ENCODE data around the gene CD83. TPM values are rescaled to one million over a fixed set of nuclear protein-coding genes. Genes with fewer than 3 reads are reported as not detected.

The CD83 gene
- total RNA-seq, 4 donors from 2014 or later, result 4.9 to 20.4 (median 12.4) TPM

GRCh38 chr6:14091339-14091978, 26.1 kb upstream of the CD83 start:
- no peak for TF ChIP-seq CTCF (IDR thresholded peaks at IDR 0.05)
- no peak for ATAC-seq (ENCODE audit: low FRiP score)
- DNase-seq (ENCODE audit: low spot score), result no peak

DNA sequence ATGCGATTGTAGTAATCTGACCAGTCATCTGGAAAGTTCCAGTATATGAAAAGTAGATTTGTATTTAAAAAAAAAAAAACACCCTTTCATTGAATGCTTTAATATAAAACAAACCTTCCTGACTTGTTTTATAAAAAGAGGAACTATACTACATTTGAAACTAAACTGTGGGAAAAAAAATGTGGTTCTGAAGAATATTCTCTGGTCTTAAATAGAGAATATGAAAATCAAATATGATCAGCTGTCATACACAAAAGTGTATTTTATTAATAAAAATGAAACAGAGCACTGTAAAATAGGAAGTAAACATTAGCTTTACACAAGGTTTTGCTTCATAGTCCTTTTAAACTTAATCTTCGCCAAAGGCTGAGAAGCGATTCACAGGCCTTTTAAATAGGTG, 25.3 kb upstream of the CD83 start:
- DNase-seq (ENCODE audit: low spot score) (no peak), ATAC-seq (ENCODE audit: low FRiP score) (no peak)
- TF ChIP-seq CTCF (IDR thresholded peaks at IDR 0.05), result no peak

DNA sequence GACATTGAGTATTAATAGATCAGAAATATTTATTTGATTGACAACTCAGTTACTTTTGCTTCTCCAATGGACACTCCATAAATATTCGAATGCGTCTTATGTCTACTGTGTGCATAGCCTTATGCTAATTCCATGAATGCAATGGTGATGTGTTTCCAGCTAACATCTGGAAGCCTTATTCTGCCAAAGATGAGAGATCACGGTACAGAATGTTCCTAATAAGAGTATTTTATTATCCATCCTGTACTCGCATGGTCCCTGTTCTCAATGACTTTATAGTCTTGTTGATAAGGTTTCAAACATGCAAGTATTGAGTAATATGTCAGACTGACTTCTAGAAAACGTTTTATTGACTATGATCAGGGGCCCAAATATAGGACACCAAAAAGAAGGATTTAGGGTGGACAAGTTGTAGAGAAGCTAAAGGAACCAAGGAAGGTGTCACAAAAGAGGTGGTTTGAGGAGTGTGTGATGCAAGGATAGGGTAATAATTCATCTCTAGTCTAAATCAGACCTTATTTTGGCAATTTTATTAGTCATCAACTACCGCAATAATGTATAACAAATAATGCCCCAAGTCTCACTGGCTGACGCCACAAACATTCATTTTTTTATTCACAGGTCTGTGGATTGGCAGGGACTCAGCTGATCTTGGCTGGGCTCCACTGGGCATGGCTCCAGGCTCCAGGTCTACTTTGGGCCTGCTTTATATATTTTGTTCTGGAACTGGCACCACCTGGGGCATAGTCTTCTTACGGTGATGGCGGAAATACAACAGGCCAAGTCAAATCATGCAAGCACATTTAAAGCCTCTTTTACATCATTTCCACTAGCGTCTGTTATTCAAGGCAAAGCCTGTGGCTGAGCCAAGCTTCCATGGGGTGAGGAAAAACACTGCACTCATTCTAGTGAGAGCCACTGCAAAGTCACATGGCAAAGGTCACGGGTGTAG, 24.5 kb upstream of the CD83 start:
- ATAC-seq (ENCODE audit: low FRiP score) (no peak), DNase-seq (ENCODE audit: low spot score) (no peak)
- TF ChIP-seq CTCF (IDR thresholded peaks at IDR 0.05), result no peak

- ATAC-seq (ENCODE audit: low FRiP score) (no peak), DNase-seq (ENCODE audit: low spot score) (no peak)
- TF ChIP-seq CTCF (IDR thresholded peaks at IDR 0.05), result no peak
Observed at GRCh38 chr6:14094721-14095120, 22.9 kb upstream of the CD83 start.

GRCh38 chr6:14095437-14095836, 22.1 kb upstream of the CD83 start:
- ATAC-seq (ENCODE audit: low FRiP score), result no peak
- no peak for TF ChIP-seq CTCF (IDR thresholded peaks at IDR 0.05)
- DNase-seq (ENCODE audit: low spot score), result no peak

GRCh38 chr6:14100138-14100537, 17.4 kb upstream of the CD83 start:
- TF ChIP-seq CTCF (IDR thresholded peaks at IDR 0.05), result no peak
- DNase-seq (ENCODE audit: low spot score), result no peak
- ATAC-seq (ENCODE audit: low FRiP score), result no peak

Measured in omental fat pad (tissue), 4 donors.